ENCODE measurements around the gene PLCB3.

The PLCB3 gene

GRCh38 chr11:64281957-64282770, 30.8 kb downstream of the PLCB3 start:
- CTCF ChIA-PET: interaction anchor here (0.7 to 1.4 kb wide), 3 partner anchors 12 to 73 kb away, joined by 3 to 8 read pairs (median 5); no protein-coding TSS in a partner anchor
- no peak for TF ChIP-seq CTCF (conservative IDR thresholded peaks at IDR 0.05; ENCODE audit: low read depth)
- POLR2A ChIA-PET (ENCODE audit: low non-redundant PET): no interaction called here
- peak overlapping the region; percentile 97 for H3K27ac ChIP-seq
- no peak for DNase-seq (ENCODE audit: low spot score)

GRCh38 chr11:64283092-64283491, 31.8 kb downstream of the PLCB3 start:
- no peak for TF ChIP-seq CTCF (conservative IDR thresholded peaks at IDR 0.05; ENCODE audit: low read depth)
- ChIA-PET POLR2A (ENCODE audit: low non-redundant PET) (no interaction called here), CTCF (interaction anchor here (1.0 to 1.4 kb wide), 2 partner anchors 18 to 72 kb away, joined by 3 to 8 read pairs; no protein-coding TSS in a partner anchor)
- no peak for DNase-seq (ENCODE audit: low spot score)
- peak overlapping the region; percentile 97 for H3K27ac ChIP-seq

- ChIA-PET CTCF (interaction anchor here (0.6 to 1.4 kb wide), 5 partner anchors 12 to 350 kb away, joined by 3 to 6 read pairs (median 4); no protein-coding TSS in a partner anchor), POLR2A (ENCODE audit: low non-redundant PET) (interaction anchor here (0.7 to 1.0 kb wide), 2 partner anchors 43 to 79 kb away, joined by 4 read pairs; partner anchors contain the start of gene FKBP2)
- TF ChIP-seq CTCF (conservative IDR thresholded peaks at IDR 0.05; ENCODE audit: low read depth): no peak
- DNase-seq (ENCODE audit: low spot score): peak; percentile 98
- H3K27ac ChIP-seq: peak within 1 kb of the TSS; percentile 97
Measured at GRCh38 chr11:64284048-64284961, 33.0 kb downstream of the PLCB3 start, which contains the start of gene BAD. Gene BAD, minus strand, starts transcription at chr11:64284665. Its CDS starts 297 bp downstream, at chr11:64284368.

GRCh38 chr11:64284962-64285884, 33.9 kb downstream of the PLCB3 start, which contains the start of gene GPR137:
Gene GPR137, plus strand, starts transcription at chr11:64285848. Its CDS starts 677 bp downstream, at chr11:64286525.
- TF ChIP-seq CTCF (conservative IDR thresholded peaks at IDR 0.05; ENCODE audit: low read depth): no peak
- CTCF ChIA-PET: interaction anchor here (0.6 to 1.4 kb wide), 5 partner anchors 11 to 351 kb away, joined by 3 to 6 read pairs (median 4); no protein-coding TSS in a partner anchor
- peak within 1 kb of the TSS; percentile 97 for H3K27ac ChIP-seq
- POLR2A ChIA-PET (ENCODE audit: low non-redundant PET): interaction anchor here (0.5 to 1.0 kb wide), 2 partner anchors 40 to 80 kb away, joined by 4 read pairs; no protein-coding TSS in a partner anchor
- peak; percentile 80 for DNase-seq (ENCODE audit: low spot score)

- peak overlapping the region; percentile 97 for H3K27ac ChIP-seq
- no peak for DNase-seq (ENCODE audit: low spot score)
- ChIA-PET CTCF (interaction anchor here (0.7 to 1.1 kb wide), 3 partner anchors 15 to 167 kb away, joined by 3 to 5 read pairs (median 4); no protein-coding TSS in a partner anchor), POLR2A (ENCODE audit: low non-redundant PET) (no interaction called here)
- no peak for TF ChIP-seq CTCF (conservative IDR thresholded peaks at IDR 0.05; ENCODE audit: low read depth)
Measured at GRCh38 chr11:64285885-64286800, 34.8 kb downstream of the PLCB3 start.

Data from RWPE1 (cell line).